Liver (tissue), 9 donors: ENCODE results near the gene NUP107. TPM values are rescaled to one million over a fixed set of nuclear protein-coding genes. Genes with fewer than 3 reads are reported as not detected.

Experiments used
- DNase-seq: peaks from one replicate; pipeline ENCODE4 v3.0.0-alpha.2; 2017; ENCODE audit warnings: low spot score
- H3K27ac ChIP-seq, 2 donors: one replicate each; pipeline ENCODE4 v1.7.0; 2013; ENCODE audit warnings: inconsistent platforms in 2 of 2, low read length in 2 of 2, control low read depth in 1 of 2, low read depth in 1 of 2, mild to moderate bottlenecking in 1 of 2
- H3K27me3 ChIP-seq, 4 donors: one replicate each; pipeline versions ENCODE4 v1.6.1 to v1.7.0; 2013; ENCODE audit warnings: low read length in 3 of 4, inconsistent platforms in 1 of 4, mild to moderate bottlenecking in 1 of 4, moderate library complexity in 1 of 4; ENCODE audit not compliant: control insufficient read depth in 4 of 4, insufficient read depth in 4 of 4
- H3K36me3 ChIP-seq, 4 donors: one replicate each; pipeline versions ENCODE4 v1.6.1 to v1.7.0; 2013; ENCODE audit warnings: low read length in 3 of 4, mild to moderate bottlenecking in 3 of 4, low read depth in 1 of 4, moderate library complexity in 1 of 4; ENCODE audit not compliant: control insufficient read depth in 4 of 4, insufficient read depth in 3 of 4
- H3K4me1 ChIP-seq, 4 donors: one replicate each; pipeline versions ENCODE4 v1.6.1 to v1.7.0; 2013; ENCODE audit warnings: low read length in 3 of 4, mild to moderate bottlenecking in 3 of 4, moderate library complexity in 1 of 4; ENCODE audit not compliant: control insufficient read depth in 4 of 4, insufficient read depth in 4 of 4
- H3K4me3 ChIP-seq, 3 donors: one replicate each; pipeline versions ENCODE4 v1.6.1 to v1.7.0; 2013; ENCODE audit warnings: low read length in 3 of 3, control low read depth in 1 of 3, low read depth in 1 of 3, mild to moderate bottlenecking in 1 of 3
- H3K9ac ChIP-seq, 2 donors: one replicate each; pipeline ENCODE4 v1.7.0; 2013; ENCODE audit warnings: low read length in 2 of 2, mild to moderate bottlenecking in 2 of 2, moderate library complexity in 2 of 2, control low read depth in 1 of 2, low read depth in 1 of 2
- H3K9me3 ChIP-seq, 4 donors: one replicate each; pipeline versions ENCODE4 v1.6.1 to v1.7.0; 2013; ENCODE audit warnings: low read length in 3 of 4; ENCODE audit not compliant: control insufficient read depth in 4 of 4
- FOXA1 ChIP-seq: IDR thresholded peaks from 2 replicates; pipeline ENCODE4 v1.6.1; 2016; ENCODE audit warnings: antibody characterized with exemption
- FOXA2 ChIP-seq: IDR thresholded peaks from 2 replicates; pipeline ENCODE4 v1.6.1; 2016; ENCODE audit warnings: antibody characterized with exemption
- GABPA ChIP-seq, 2 donors: IDR thresholded peaks in 1 of 2; conservative IDR thresholded peaks in 1 of 2; 2 replicates each; pipeline ENCODE4 v1.6.1; 2016; ENCODE audit warnings: antibody characterized with exemption in 2 of 2, mild to moderate bottlenecking in 1 of 2, moderate library complexity in 1 of 2
- HNF4A ChIP-seq, 2 donors: conservative IDR thresholded peaks; 2 replicates each; pipeline ENCODE4 v1.6.1; 2016; ENCODE audit warnings: antibody characterized with exemption in 2 of 2, mild to moderate bottlenecking in 2 of 2
- HNF4G ChIP-seq: IDR thresholded peaks from 2 replicates; pipeline ENCODE4 v1.6.1; 2016; ENCODE audit warnings: antibody characterized with exemption
- JUND ChIP-seq, 2 donors: IDR thresholded peaks; 2 replicates each; pipeline ENCODE4 v1.6.1; 2016; ENCODE audit warnings: antibody characterized with exemption in 2 of 2
- NR2F2 ChIP-seq: IDR thresholded peaks from 2 replicates; pipeline ENCODE4 v1.6.1; 2016; ENCODE audit warnings: antibody characterized with exemption
- RAD21 ChIP-seq, 2 donors: IDR thresholded peaks; 2 replicates each; pipeline ENCODE4 v1.6.1; 2016; ENCODE audit warnings: antibody characterized with exemption in 2 of 2, mild to moderate bottlenecking in 2 of 2
- RXRA ChIP-seq, 2 donors: IDR thresholded peaks; 2 replicates each; pipeline ENCODE4 v1.6.1; 2017 to 2018; ENCODE audit warnings: antibody characterized with exemption in 2 of 2, mild to moderate bottlenecking in 1 of 2
- SP1 ChIP-seq: IDR thresholded peaks from 2 replicates; pipeline ENCODE4 v1.6.1; 2018; ENCODE audit warnings: antibody characterized with exemption, mild to moderate bottlenecking
- TAF1 ChIP-seq: conservative IDR thresholded peaks from 2 replicates; pipeline ENCODE4 v1.6.1; 2016; ENCODE audit warnings: antibody characterized with exemption, mild to moderate bottlenecking
- YY1 ChIP-seq: IDR thresholded peaks from 2 replicates; pipeline ENCODE4 v1.6.1; 2016; ENCODE audit warnings: antibody characterized with exemption, mild to moderate bottlenecking
- WGBS: extraction: QIAGEN DNeasy Blood & Tissue Kit; methylation state at CpG from one replicate; pipeline ENCODE4 v1.1.7; 2013; 5-methylcytosine and 5-hydroxymethylcytosine counted together
- polyA plus RNA-seq, 2 donors: library from polyadenylated mRNA; stranded (reverse) in 1 of 2; unstranded in 1 of 2; fragments of 200-250 nt in 1 of 2; fragments of >200 nt in 1 of 2; fragmentation: Nextera tagmentation in 1 of 2; extraction: Ambion mirVana in 1 of 2; gene quantifications; one replicate each; pipeline versions ENCODE4 v1.2.1 to v1.2.3, GENCODE V29; 2013 to 2015
- total RNA-seq, 2 donors: library from RNA; depleted of rRNA; stranded (reverse); fragments of >200 nt; gene quantifications; one replicate each; pipeline ENCODE4 v1.2.3, GENCODE V29; 2014
- TF ChIP-seq, protein P1 (sequence below): IDR thresholded peaks from 2 replicates; pipeline ENCODE4 v1.6.1; 2016; ENCODE audit warnings: antibody characterized with exemption
- TF ChIP-seq, protein P2 (sequence below): IDR thresholded peaks from 2 replicates; pipeline ENCODE4 v1.6.1; 2016; ENCODE audit warnings: antibody characterized with exemption
- TF ChIP-seq, protein P3 (sequence below): IDR thresholded peaks from 2 replicates; pipeline ENCODE4 v1.6.1; 2016; ENCODE audit warnings: antibody characterized with exemption
- donor health status: healthy.
- donor health status: healthy.
- donor health status: healthy.
- donor health status: healthy.
- donor health status: healthy.

The NUP107 gene
- total and polyA plus RNA-seq, 4 donors = 6.3 to 38.3 (median 16.2) TPM

DNA sequence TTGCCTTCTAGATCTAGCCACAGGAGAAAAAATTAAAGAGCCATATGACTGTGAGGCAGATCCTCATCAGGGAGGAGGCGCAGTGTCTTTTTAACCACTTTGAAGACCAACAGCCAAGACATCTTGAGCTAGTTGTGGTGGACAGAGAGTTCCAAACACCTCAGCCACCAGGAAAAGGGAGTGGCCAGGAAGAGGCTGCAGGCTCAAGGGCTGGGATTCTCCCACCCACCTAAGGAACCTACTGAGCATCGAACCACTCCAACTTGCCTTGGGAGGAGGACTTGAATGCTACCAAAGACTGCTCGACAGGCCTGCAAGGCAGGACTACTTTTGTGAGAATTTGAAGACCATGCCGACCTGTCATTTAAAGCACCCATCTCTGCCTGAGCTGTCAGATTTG lies 106.7 kb downstream of the NUP107 start:
- WGBS = 96% methylated on average over 4 of the region's 4 CpGs
- DNase-seq = no peak

DNA sequence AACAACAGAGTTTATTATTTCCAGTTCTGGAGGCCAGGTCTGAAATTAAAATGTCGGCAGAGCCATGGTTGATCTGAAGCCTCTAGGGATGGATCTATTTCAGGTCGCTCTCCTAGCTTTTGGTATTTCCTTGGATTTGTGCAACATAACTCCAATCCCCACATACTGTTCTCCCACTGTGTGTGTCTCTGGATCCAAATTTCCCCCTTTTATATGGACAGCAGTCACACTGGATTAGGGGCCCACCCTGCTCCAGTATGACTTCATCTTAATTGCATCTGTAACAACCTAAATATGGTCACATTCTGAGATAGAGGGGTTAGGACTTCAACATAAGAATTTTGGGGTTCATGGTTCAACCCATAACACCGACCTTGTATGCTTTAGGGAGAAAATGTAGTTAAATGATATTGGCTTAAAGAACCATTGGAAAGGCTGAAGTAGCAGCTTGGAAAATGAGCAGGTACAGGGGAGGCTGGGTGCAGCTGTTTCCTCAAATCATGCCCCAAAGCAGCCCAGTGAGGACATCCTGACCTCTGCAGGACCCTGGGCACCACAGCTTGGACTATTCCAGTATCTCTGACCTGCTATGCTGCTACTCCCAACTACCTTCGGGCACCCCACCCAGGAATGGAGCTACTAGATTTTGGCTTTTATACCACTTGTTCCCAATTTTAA lies 107.3 kb downstream of the NUP107 start:
- 98% methylated on average over 4 of the region's 4 CpGs for WGBS
- Histone ChIP-seq H3K9me3 (no peaks in the 10 kb centered on the region), H3K4me3 (no peak overlapping the region), H3K4me1 (peaks cover 0 to 5% (median 3%) of the 10 kb centered on the region in 4 donors), H3K27ac (no peak overlapping the region), H3K27me3 (no peaks in the 10 kb centered on the region), H3K36me3 (no peaks in the 10 kb centered on the region), H3K9ac (no peak overlapping the region)
- TF ChIP-seq RAD21 (IDR thresholded peaks at IDR 0.05) (no peak), JUND (IDR thresholded peaks at IDR 0.05) (no peak), NR2F2 (no peak), RXRA (IDR thresholded peaks at IDR 0.05) (no peak), HNF4A (conservative IDR thresholded peaks at IDR 0.05) (no peak)
- TF ChIP-seq, protein P1, sequence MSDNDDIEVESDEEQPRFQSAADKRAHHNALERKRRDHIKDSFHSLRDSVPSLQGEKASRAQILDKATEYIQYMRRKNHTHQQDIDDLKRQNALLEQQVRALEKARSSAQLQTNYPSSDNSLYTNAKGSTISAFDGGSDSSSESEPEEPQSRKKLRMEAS = no peak
- no peak for DNase-seq

More for the DNA sequence above, 106.7 kb downstream of the NUP107 start:
- H3K9ac ChIP-seq = no peak overlapping the region
- H3K4me3 ChIP-seq = no peak overlapping the region
- no peak overlapping the region for H3K27ac ChIP-seq
- H3K27me3 ChIP-seq = no peaks in the 10 kb centered on the region
- H3K9me3 ChIP-seq = no peaks in the 10 kb centered on the region
- TF ChIP-seq TAF1 (no peak), RXRA (IDR thresholded peaks at IDR 0.05) (no peak), HNF4A (conservative IDR thresholded peaks at IDR 0.05) (no peak), GABPA (IDR thresholded peaks at IDR 0.05 in 1 of 2, conservative IDR thresholded peaks at IDR 0.05 in 1 of 2) (no peak), FOXA2 (no peak), YY1 (no peak), RAD21 (IDR thresholded peaks at IDR 0.05) (no peak), HNF4G (no peak), NR2F2 (no peak)
- TF ChIP-seq, protein P2, sequence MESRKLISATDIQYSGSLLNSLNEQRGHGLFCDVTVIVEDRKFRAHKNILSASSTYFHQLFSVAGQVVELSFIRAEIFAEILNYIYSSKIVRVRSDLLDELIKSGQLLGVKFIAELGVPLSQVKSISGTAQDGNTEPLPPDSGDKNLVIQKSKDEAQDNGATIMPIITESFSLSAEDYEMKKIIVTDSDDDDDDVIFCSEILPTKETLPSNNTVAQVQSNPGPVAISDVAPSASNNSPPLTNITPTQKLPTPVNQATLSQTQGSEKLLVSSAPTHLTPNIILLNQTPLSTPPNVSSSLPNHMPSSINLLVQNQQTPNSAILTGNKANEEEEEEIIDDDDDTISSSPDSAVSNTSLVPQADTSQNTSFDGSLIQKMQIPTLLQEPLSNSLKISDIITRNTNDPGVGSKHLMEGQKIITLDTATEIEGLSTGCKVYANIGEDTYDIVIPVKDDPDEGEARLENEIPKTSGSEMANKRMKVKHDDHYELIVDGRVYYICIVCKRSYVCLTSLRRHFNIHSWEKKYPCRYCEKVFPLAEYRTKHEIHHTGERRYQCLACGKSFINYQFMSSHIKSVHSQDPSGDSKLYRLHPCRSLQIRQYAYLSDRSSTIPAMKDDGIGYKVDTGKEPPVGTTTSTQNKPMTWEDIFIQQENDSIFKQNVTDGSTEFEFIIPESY = no peak
- no peaks in the 10 kb centered on the region for H3K36me3 ChIP-seq
- H3K4me1 ChIP-seq = peaks cover 0 to 11% (median 8%) of the 10 kb centered on the region in 4 donors

DNA sequence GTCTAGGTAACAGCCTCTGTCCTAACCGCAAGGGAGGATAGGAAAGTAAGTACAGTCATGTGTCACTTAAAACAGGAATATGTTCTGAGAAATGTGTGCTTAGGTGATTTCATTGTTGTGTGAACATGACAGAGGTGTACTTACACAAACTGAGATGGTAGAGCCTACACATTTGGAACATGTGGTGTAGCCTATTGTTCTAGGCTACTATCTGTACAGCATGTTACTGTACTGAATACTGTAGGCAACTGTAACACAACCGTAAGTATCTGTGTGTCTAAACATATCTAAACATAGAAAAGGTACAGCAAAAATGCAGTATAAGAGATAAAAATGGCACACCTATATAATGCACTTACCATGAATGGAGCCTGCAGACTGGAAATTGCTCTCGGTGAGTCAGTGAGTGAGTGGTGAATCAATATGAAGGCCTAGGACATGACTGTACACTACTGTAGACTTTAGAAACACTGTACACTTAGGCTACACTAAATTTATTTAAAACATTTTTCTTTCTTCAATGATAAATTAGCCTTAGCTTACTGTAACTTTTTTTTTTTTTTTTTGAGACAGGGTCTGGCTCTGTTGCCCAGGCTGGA lies 108.0 kb downstream of the NUP107 start:
- no peaks in the 10 kb centered on the region for H3K27me3 ChIP-seq
- whole genome bisulfite sequencing = 98% methylated on average over 3 of the region's 3 CpGs
- TF ChIP-seq, protein P3, sequence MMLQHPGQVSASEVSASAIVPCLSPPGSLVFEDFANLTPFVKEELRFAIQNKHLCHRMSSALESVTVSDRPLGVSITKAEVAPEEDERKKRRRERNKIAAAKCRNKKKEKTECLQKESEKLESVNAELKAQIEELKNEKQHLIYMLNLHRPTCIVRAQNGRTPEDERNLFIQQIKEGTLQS = no peak
- TF ChIP-seq HNF4A (conservative IDR thresholded peaks at IDR 0.05) = no peak
- no peak for TF ChIP-seq FOXA2
- TF ChIP-seq GABPA (IDR thresholded peaks at IDR 0.05 in 1 of 2, conservative IDR thresholded peaks at IDR 0.05 in 1 of 2) = no peak
- TF ChIP-seq SP1 = no peak
- no peak for TF ChIP-seq HNF4G
- no peak for TF ChIP-seq RAD21 (IDR thresholded peaks at IDR 0.05)
- no peak for TF ChIP-seq RXRA (IDR thresholded peaks at IDR 0.05)
- TF ChIP-seq NR2F2 = no peak
- TF ChIP-seq TAF1 = no peak
- no peak for TF ChIP-seq FOXA1
- TF ChIP-seq, protein P2 = no peak
- no peak for TF ChIP-seq JUND (IDR thresholded peaks at IDR 0.05)

More for the DNA sequence above, 108.0 kb downstream of the NUP107 start:
- Histone ChIP-seq H3K4me3 (no peak overlapping the region), H3K27ac (no peak overlapping the region), H3K36me3 (no peaks in the 10 kb centered on the region), H3K9ac (no peak overlapping the region), H3K4me1 (no peaks in the 10 kb centered on the region), H3K9me3 (no peaks in the 10 kb centered on the region)
- DNase-seq = no peak
